ENCODE data around the gene CFI. TPM values are rescaled to one million over a fixed set of nuclear protein-coding genes. Genes with fewer than 3 reads are reported as not detected.

CFI gene
- total RNA-seq, 1 experiment from 2014 or later: not detected

- Mint-ChIP-seq H3K27ac (ENCODE audit: unreplicated experiment) (no peak overlapping the region), H3K27me3 (ENCODE audit: insufficient read depth, unreplicated experiment) (peaks cover 3% of the 10 kb centered on the region), H3K4me3 (ENCODE audit: unreplicated experiment) (no peak overlapping the region), H3K36me3 (ENCODE audit: insufficient read depth, unreplicated experiment) (no peaks in the 10 kb centered on the region), H3K9me3 (ENCODE audit: unreplicated experiment) (no peaks in the 10 kb centered on the region), H3K4me1 (ENCODE audit: low read depth, unreplicated experiment) (no peaks in the 10 kb centered on the region)
- Histone ChIP-seq H3K27me3 (replicated peaks; ENCODE audit: control insufficient read depth, insufficient read depth, low read length) (no peaks in the 10 kb centered on the region), H3K4me1 (0 out of 2 replicates have a peak, but pooled peaks cover 3% of the 10 kb centered on the region), H3K36me3 (ENCODE audit: control insufficient read depth, insufficient read depth, low read length) (no peaks in the 10 kb centered on the region), H3K4me3 (ENCODE audit: low read depth, low read length) (no peak overlapping the region), H3K9me3 (no peaks in the 10 kb centered on the region)
- intact Hi-C loops (cut with micrococcal nuclease; ENCODE audit: unreplicated experiment): no loop called here
- BruUV-seq (replicated peaks): no TSS peak
- ChIA-PET CTCF (no interaction called here), POLR2A (no interaction called here)
- TF ChIP-seq CTCF (IDR thresholded peaks at IDR 0.05; ENCODE audit: insufficient read depth in 1 of 2, low read depth in 1 of 2, low read length in 1 of 2, severe bottlenecking in 1 of 2, unreplicated experiment in 1 of 2): no peak
- DNase-seq: no peak
These were observed 68.1 kb downstream of the CFI start for GRCh38 chr4:109733728-109734127.

- no peak overlapping the region for H3K27ac Mint-ChIP-seq (ENCODE audit: unreplicated experiment)
- Histone ChIP-seq H3K4me3 (ENCODE audit: low read depth, low read length) (peak overlapping the region; percentile 65), H3K36me3 (ENCODE audit: control insufficient read depth, insufficient read depth, low read length) (no peaks in the 10 kb centered on the region), H3K4me1 (0 out of 2 replicates have a peak, but pooled peaks cover 8% of the 10 kb centered on the region), H3K9me3 (no peaks in the 10 kb centered on the region), H3K27me3 (replicated peaks; ENCODE audit: control insufficient read depth, insufficient read depth, low read length) (no peaks in the 10 kb centered on the region)
- POLR2A ChIA-PET: interaction anchor here (0.8 to 1.4 kb wide), 3 partner anchors 13 to 89 kb away, joined by 3 to 5 read pairs (median 3); partner anchors contain the start of gene CASP6
- H3K4me1 Mint-ChIP-seq (ENCODE audit: low read depth, unreplicated experiment): peaks cover 9% of the 10 kb centered on the region
- BruUV-seq (replicated peaks): TSS peak; percentile 57
- CTCF ChIA-PET: interaction anchor here (0.6 to 1.1 kb wide), 2 partner anchors 28 to 40 kb away, joined by 3 to 6 read pairs; partner anchors contain the start of gene CASP6
- no peak for TF ChIP-seq CTCF (IDR thresholded peaks at IDR 0.05; ENCODE audit: insufficient read depth in 1 of 2, low read depth in 1 of 2, low read length in 1 of 2, severe bottlenecking in 1 of 2, unreplicated experiment in 1 of 2)
- H3K27me3 Mint-ChIP-seq (ENCODE audit: insufficient read depth, unreplicated experiment): peaks cover 3% of the 10 kb centered on the region
- DNase-seq: no peak
- H3K4me3 Mint-ChIP-seq (ENCODE audit: unreplicated experiment): peak overlapping the region; percentile 86
- H3K9me3 Mint-ChIP-seq (ENCODE audit: unreplicated experiment): no peaks in the 10 kb centered on the region
- intact Hi-C loops (cut with micrococcal nuclease; ENCODE audit: unreplicated experiment): no loop called here
- H3K36me3 Mint-ChIP-seq (ENCODE audit: insufficient read depth, unreplicated experiment): no peaks in the 10 kb centered on the region
These were observed 70.9 kb downstream of the CFI start for GRCh38 chr4:109730619-109731545.

- H3K36me3 Mint-ChIP-seq (ENCODE audit: insufficient read depth, unreplicated experiment): no peaks in the 10 kb centered on the region
- H3K9me3 Mint-ChIP-seq (ENCODE audit: unreplicated experiment): no peaks in the 10 kb centered on the region
- TF ChIP-seq CTCF (IDR thresholded peaks at IDR 0.05; ENCODE audit: insufficient read depth in 1 of 2, low read depth in 1 of 2, low read length in 1 of 2, severe bottlenecking in 1 of 2, unreplicated experiment in 1 of 2): no peak
- Histone ChIP-seq H3K9me3 (no peaks in the 10 kb centered on the region), H3K4me3 (ENCODE audit: low read depth, low read length) (peak within 1 kb of the TSS; percentile 65), H3K4me1 (0 out of 2 replicates have a peak, but pooled peaks cover 5% of the 10 kb centered on the region), H3K36me3 (ENCODE audit: control insufficient read depth, insufficient read depth, low read length) (no peaks in the 10 kb centered on the region), H3K27me3 (replicated peaks; ENCODE audit: control insufficient read depth, insufficient read depth, low read length) (no peaks in the 10 kb centered on the region)
- peak within 1 kb of the TSS; percentile 86 for H3K4me3 Mint-ChIP-seq (ENCODE audit: unreplicated experiment)
- DNase-seq: peak; percentile 93
- intact Hi-C loops (cut with micrococcal nuclease; ENCODE audit: unreplicated experiment): loop anchor here (1.0 to 5.0 kb wide), 4 partner anchors 27 to 298 kb away; partner anchors contain the start of genes CASP6, GAR1 and SEC24B
- H3K27ac Mint-ChIP-seq (ENCODE audit: unreplicated experiment): peak within 1 kb of the TSS; percentile 84
- no TSS peak for BruUV-seq (replicated peaks)
- ChIA-PET POLR2A (interaction anchor here (0.8 to 1.4 kb wide), 4 partner anchors 14 to 89 kb away, joined by 3 to 5 read pairs (median 4); partner anchors contain the start of gene CASP6), CTCF (interaction anchor here (0.5 to 1.4 kb wide), 5 partner anchors 26 to 494 kb away, joined by 3 to 6 read pairs (median 3); partner anchors contain the start of gene CASP6)
- peaks cover 9% of the 10 kb centered on the region for H3K4me1 Mint-ChIP-seq (ENCODE audit: low read depth, unreplicated experiment)
- peaks cover 3% of the 10 kb centered on the region for H3K27me3 Mint-ChIP-seq (ENCODE audit: insufficient read depth, unreplicated experiment)
These were observed 71.8 kb downstream of the CFI start, which contains the start of gene PLA2G12A for GRCh38 chr4:109729718-109730618. TSS of gene PLA2G12A (minus strand) at chr4:109730070. CDS start at chr4:109729809, 261 bp downstream.
